ENCODE data around the gene CARD9.

GRCh38 chr9:136375096-136375495, 1.6 kb upstream of the CARD9 start:
- TF ChIP-seq CTCF (IDR thresholded peaks at IDR 0.05; ENCODE audit: low read depth, low read length, poor library complexity, severe bottlenecking) (no peak), EZH2phosphoT487 (IDR thresholded peaks at IDR 0.05; ENCODE audit: borderline replicate concordance, low read length) (no peak)

All from DOHH2 (cell line).